ENCODE results near the gene BCL11B. TPM values are rescaled to one million over a fixed set of nuclear protein-coding genes. Genes with fewer than 3 reads are reported as not detected.
A peak's percentile ranks its signal among the peaks of the same experiment; 100 is the strongest.

The BCL11B gene
- total and polyA plus RNA-seq, 2 donors, result 15.1 to 55.5 TPM

GRCh38 chr14:99226687-99227086, 45.3 kb downstream of the BCL11B start:
- H3K9me3 ChIP-seq (ENCODE audit: control insufficient read depth in 2 of 2, insufficient read depth in 1 of 2, low read length in 1 of 2), result no peaks in the 10 kb centered on the region
- WGBS, result 95% methylated on average over 4 of the region's 4 CpGs
- peaks cover 7 to 85% of the 10 kb centered on the region in 2 donors for H3K4me1 ChIP-seq (ENCODE audit: control insufficient read depth in 2 of 2, insufficient read depth in 2 of 2, low read length in 2 of 2)
- no peak for DNase-seq (ENCODE audit: low read depth in 6 of 9, low spot score in 9 of 9)
- H3K27me3 ChIP-seq (ENCODE audit: control insufficient read depth in 2 of 2, insufficient read depth in 1 of 2, low read length in 1 of 2), result no peaks in the 10 kb centered on the region
- H3K27ac ChIP-seq (ENCODE audit: low read depth in 1 of 2, low read length in 1 of 2), result peak overlapping the region in 1 of 2 donors; percentile 11
- no peak overlapping the region for H3K4me3 ChIP-seq (ENCODE audit: low read length in 2 of 2)
- H3K36me3 ChIP-seq (ENCODE audit: control insufficient read depth in 2 of 2, insufficient read depth in 2 of 2, low read length in 1 of 2), result peaks cover 91 to 100% of the 10 kb centered on the region in 2 donors

GRCh38 chr14:99225436-99226203, 46.4 kb downstream of the BCL11B start:
- peaks cover 6 to 82% of the 10 kb centered on the region in 2 donors for H3K4me1 ChIP-seq (ENCODE audit: control insufficient read depth in 2 of 2, insufficient read depth in 2 of 2, low read length in 2 of 2)
- no peaks in the 10 kb centered on the region for H3K9me3 ChIP-seq (ENCODE audit: control insufficient read depth in 2 of 2, insufficient read depth in 1 of 2, low read length in 1 of 2)
- H3K36me3 ChIP-seq (ENCODE audit: control insufficient read depth in 2 of 2, insufficient read depth in 2 of 2, low read length in 1 of 2), result peaks cover 87 to 99% of the 10 kb centered on the region in 2 donors
- H3K27me3 ChIP-seq (ENCODE audit: control insufficient read depth in 2 of 2, insufficient read depth in 1 of 2, low read length in 1 of 2), result no peaks in the 10 kb centered on the region
- 78% methylated on average over 13 of the region's 13 CpGs for WGBS
- no peak for DNase-seq (ENCODE audit: low read depth in 6 of 9, low spot score in 9 of 9)
- H3K27ac ChIP-seq (ENCODE audit: low read depth in 1 of 2, low read length in 1 of 2), result peak overlapping the region in 1 of 2 donors; percentile 72
- no peak overlapping the region for H3K4me3 ChIP-seq (ENCODE audit: low read length in 2 of 2)

- Histone ChIP-seq H3K4me3 (ENCODE audit: low read length in 2 of 2) (no peak overlapping the region), H3K27ac (ENCODE audit: low read depth in 1 of 2, low read length in 1 of 2) (no peak overlapping the region), H3K4me1 (ENCODE audit: control insufficient read depth in 2 of 2, insufficient read depth in 2 of 2, low read length in 2 of 2) (peaks cover 6 to 75% of the 10 kb centered on the region in 2 donors), H3K9me3 (ENCODE audit: control insufficient read depth in 2 of 2, insufficient read depth in 1 of 2, low read length in 1 of 2) (no peaks in the 10 kb centered on the region), H3K27me3 (ENCODE audit: control insufficient read depth in 2 of 2, insufficient read depth in 1 of 2, low read length in 1 of 2) (no peaks in the 10 kb centered on the region), H3K36me3 (ENCODE audit: control insufficient read depth in 2 of 2, insufficient read depth in 2 of 2, low read length in 1 of 2) (peaks cover 80 to 98% of the 10 kb centered on the region in 2 donors)
- no peak for DNase-seq (ENCODE audit: low read depth in 6 of 9, low spot score in 9 of 9)
- WGBS, result 85% methylated on average over 3 of the region's 3 CpGs
Measured at GRCh38 chr14:99224948-99225347, 47.0 kb downstream of the BCL11B start.

GRCh38 chr14:99224116-99224910, 47.7 kb downstream of the BCL11B start:
- H3K9me3 ChIP-seq (ENCODE audit: control insufficient read depth in 2 of 2, insufficient read depth in 1 of 2, low read length in 1 of 2), result no peaks in the 10 kb centered on the region
- peak overlapping the region in 1 of 2 donors; percentile 46 for H3K27ac ChIP-seq (ENCODE audit: low read depth in 1 of 2, low read length in 1 of 2)
- H3K4me3 ChIP-seq (ENCODE audit: low read length in 2 of 2), result no peak overlapping the region
- H3K27me3 ChIP-seq (ENCODE audit: control insufficient read depth in 2 of 2, insufficient read depth in 1 of 2, low read length in 1 of 2), result no peaks in the 10 kb centered on the region
- H3K4me1 ChIP-seq (ENCODE audit: control insufficient read depth in 2 of 2, insufficient read depth in 2 of 2, low read length in 2 of 2), result peaks cover 6 to 69% of the 10 kb centered on the region in 2 donors
- 75% methylated on average over 12 of the region's 12 CpGs for WGBS
- peaks cover 75 to 98% of the 10 kb centered on the region in 2 donors for H3K36me3 ChIP-seq (ENCODE audit: control insufficient read depth in 2 of 2, insufficient read depth in 2 of 2, low read length in 1 of 2)
- DNase-seq (ENCODE audit: low read depth in 6 of 9, low spot score in 9 of 9), result no peak

GRCh38 chr14:99221445-99221844, 50.6 kb downstream of the BCL11B start:
- Histone ChIP-seq H3K4me1 (ENCODE audit: control insufficient read depth in 2 of 2, insufficient read depth in 2 of 2, low read length in 2 of 2) (peaks cover 5 to 60% of the 10 kb centered on the region in 2 donors), H3K4me3 (ENCODE audit: low read length in 2 of 2) (no peak overlapping the region), H3K36me3 (ENCODE audit: control insufficient read depth in 2 of 2, insufficient read depth in 2 of 2, low read length in 1 of 2) (peaks cover 71 to 94% of the 10 kb centered on the region in 2 donors), H3K27me3 (ENCODE audit: control insufficient read depth in 2 of 2, insufficient read depth in 1 of 2, low read length in 1 of 2) (no peaks in the 10 kb centered on the region), H3K9me3 (ENCODE audit: control insufficient read depth in 2 of 2, insufficient read depth in 1 of 2, low read length in 1 of 2) (peaks cover 0 to 4% of the 10 kb centered on the region in 2 donors), H3K27ac (ENCODE audit: low read depth in 1 of 2, low read length in 1 of 2) (peak overlapping the region in 1 of 2 donors; percentile 25)
- DNase-seq (ENCODE audit: low read depth in 6 of 9, low spot score in 9 of 9), result no peak
- 95% methylated on average over 13 of the region's 13 CpGs for WGBS

- H3K36me3 ChIP-seq (ENCODE audit: control insufficient read depth in 2 of 2, insufficient read depth in 2 of 2, low read length in 1 of 2), result peaks cover 60 to 94% of the 10 kb centered on the region in 2 donors
- no peak for DNase-seq (ENCODE audit: low read depth in 6 of 9, low spot score in 9 of 9)
- H3K4me1 ChIP-seq (ENCODE audit: control insufficient read depth in 2 of 2, insufficient read depth in 2 of 2, low read length in 2 of 2), result peaks cover 0 to 61% of the 10 kb centered on the region in 2 donors
- WGBS, result 89% methylated on average over 13 of the region's 13 CpGs
- H3K27me3 ChIP-seq (ENCODE audit: control insufficient read depth in 2 of 2, insufficient read depth in 1 of 2, low read length in 1 of 2), result no peaks in the 10 kb centered on the region
- peaks cover 0 to 4% of the 10 kb centered on the region in 2 donors for H3K9me3 ChIP-seq (ENCODE audit: control insufficient read depth in 2 of 2, insufficient read depth in 1 of 2, low read length in 1 of 2)
- no peak overlapping the region for H3K4me3 ChIP-seq (ENCODE audit: low read length in 2 of 2)
- H3K27ac ChIP-seq (ENCODE audit: low read depth in 1 of 2, low read length in 1 of 2), result peak overlapping the region in 1 of 2 donors; percentile 11
Measured at GRCh38 chr14:99217066-99217955, 54.7 kb downstream of the BCL11B start.

- Histone ChIP-seq H3K27ac (ENCODE audit: low read depth in 1 of 2, low read length in 1 of 2) (no peak overlapping the region), H3K4me1 (ENCODE audit: control insufficient read depth in 2 of 2, insufficient read depth in 2 of 2, low read length in 2 of 2) (peaks cover 0 to 62% of the 10 kb centered on the region in 2 donors), H3K9me3 (ENCODE audit: control insufficient read depth in 2 of 2, insufficient read depth in 1 of 2, low read length in 1 of 2) (peaks cover 0 to 4% of the 10 kb centered on the region in 2 donors), H3K4me3 (ENCODE audit: low read length in 2 of 2) (no peak overlapping the region), H3K27me3 (ENCODE audit: control insufficient read depth in 2 of 2, insufficient read depth in 1 of 2, low read length in 1 of 2) (no peaks in the 10 kb centered on the region), H3K36me3 (ENCODE audit: control insufficient read depth in 2 of 2, insufficient read depth in 2 of 2, low read length in 1 of 2) (peaks cover 64 to 94% of the 10 kb centered on the region in 2 donors)
- DNase-seq (ENCODE audit: low read depth in 6 of 9, low spot score in 9 of 9), result no peak
- 91% methylated on average over 10 of the region's 10 CpGs for WGBS
Measured at GRCh38 chr14:99216191-99216590, 55.8 kb downstream of the BCL11B start.

GRCh38 chr14:99215277-99215676, 56.7 kb downstream of the BCL11B start:
- H3K27ac ChIP-seq (ENCODE audit: low read depth in 1 of 2, low read length in 1 of 2), result no peak overlapping the region
- H3K9me3 ChIP-seq (ENCODE audit: control insufficient read depth in 2 of 2, insufficient read depth in 1 of 2, low read length in 1 of 2), result peaks cover 0 to 4% of the 10 kb centered on the region in 2 donors
- peaks cover 71 to 96% of the 10 kb centered on the region in 2 donors for H3K36me3 ChIP-seq (ENCODE audit: control insufficient read depth in 2 of 2, insufficient read depth in 2 of 2, low read length in 1 of 2)
- DNase-seq (ENCODE audit: low read depth in 6 of 9, low spot score in 9 of 9), result no peak
- H3K4me1 ChIP-seq (ENCODE audit: control insufficient read depth in 2 of 2, insufficient read depth in 2 of 2, low read length in 2 of 2), result peaks cover 0 to 68% of the 10 kb centered on the region in 2 donors
- H3K4me3 ChIP-seq (ENCODE audit: low read length in 2 of 2), result no peak overlapping the region
- H3K27me3 ChIP-seq (ENCODE audit: control insufficient read depth in 2 of 2, insufficient read depth in 1 of 2, low read length in 1 of 2), result no peaks in the 10 kb centered on the region
- WGBS, result 84% methylated on average over 16 of the region's 16 CpGs

Data from thymus (tissue), 11 donors.